ENCODE data around the gene ANKFY1. TPM values are rescaled to one million over a fixed set of nuclear protein-coding genes. Genes with fewer than 3 reads are reported as not detected.

The ANKFY1 gene
- total RNA-seq, 4 donors from 2014 or later: 53.0 to 69.9 (median 54.7) TPM

GRCh38 chr17:4177806-4178205 is 86.0 kb downstream of the ANKFY1 start:
- H3K36me3 ChIP-seq: peaks cover 0 to 89% (median 38%) of the 10 kb centered on the region in 4 donors
- no peak for TF ChIP-seq CTCF (IDR thresholded peaks at IDR 0.05)
- no peak for TF ChIP-seq EP300 (IDR thresholded peaks at IDR 0.05; ENCODE audit: low read depth)
- TF ChIP-seq POLR2AphosphoS5 (IDR thresholded peaks at IDR 0.05): no peak
- no peak for TF ChIP-seq POLR2A (IDR thresholded peaks at IDR 0.05)
- no peak for DNase-seq
- no peak overlapping the region for H3K4me3 ChIP-seq
- no peak overlapping the region for H3K27ac ChIP-seq
- WGBS, 2 donors (ENCODE audit: low coverage in 1 of 2): 95% methylated on average over 21 of the region's 21 CpGs; no CpG with 5 or more reads in 1 of the 2 donors
- no peaks in the 10 kb centered on the region for H3K9me3 ChIP-seq
- intact Hi-C loops (cut with DNase I; ENCODE audit: low total_unique reads): no loop called here
- no peaks in the 10 kb centered on the region for H3K27me3 ChIP-seq
- in situ Hi-C loops (cut with MboI; ENCODE audit: low pct_ligation_motif_present in 1 of 4, low pct_unique_long_range_greater_than_20kb in 1 of 4, low sequenced_read_pairs in 3 of 4): no loop called here
- no peaks in the 10 kb centered on the region for H3K4me1 ChIP-seq

DNA sequence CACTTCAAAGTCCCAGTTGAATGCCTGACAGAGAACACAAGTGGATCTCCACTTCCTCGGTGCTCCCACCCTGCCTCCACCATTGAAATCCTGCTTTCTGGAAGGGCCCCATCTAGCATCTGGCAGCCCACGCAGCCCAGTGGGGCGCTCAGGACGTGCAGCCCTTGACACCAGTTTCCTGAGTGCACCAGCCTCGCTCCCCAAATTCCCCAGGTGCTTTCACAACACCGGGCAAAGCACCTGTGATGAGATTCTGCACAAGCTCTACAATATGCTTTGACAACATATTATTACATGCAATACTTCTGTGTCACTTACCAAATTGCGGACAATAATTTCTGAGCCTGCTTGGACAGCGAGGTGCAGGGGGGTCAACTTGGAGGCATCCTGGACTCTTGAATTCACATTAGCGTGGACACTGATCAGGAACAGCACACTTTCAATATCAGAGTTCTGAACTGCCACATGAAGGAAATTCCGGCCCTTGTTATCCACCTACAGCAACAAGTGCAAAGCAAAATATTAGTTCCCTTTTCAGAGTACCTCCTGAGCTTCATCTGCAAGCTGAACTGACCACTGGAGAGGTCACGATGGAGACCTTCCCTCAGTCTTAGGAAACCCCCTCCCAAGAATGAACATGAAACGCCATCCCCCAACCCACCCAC is 86.8 kb downstream of the ANKFY1 start:
- in situ Hi-C loops (cut with MboI; ENCODE audit: low pct_ligation_motif_present in 1 of 4, low pct_unique_long_range_greater_than_20kb in 1 of 4, low sequenced_read_pairs in 3 of 4): no loop called here
- peak overlapping the region in 1 of 4 donors; percentile 39 for H3K27ac ChIP-seq
- no peak for DNase-seq
- H3K36me3 ChIP-seq: peaks cover 0 to 90% (median 41%) of the 10 kb centered on the region in 4 donors
- no peaks in the 10 kb centered on the region for H3K9me3 ChIP-seq
- no peaks in the 10 kb centered on the region for H3K27me3 ChIP-seq
- intact Hi-C loops (cut with DNase I; ENCODE audit: low total_unique reads): no loop called here
- no peak overlapping the region for H3K4me3 ChIP-seq
- TF ChIP-seq CTCF (IDR thresholded peaks at IDR 0.05): no peak
- TF ChIP-seq EP300 (IDR thresholded peaks at IDR 0.05; ENCODE audit: low read depth): no peak
- TF ChIP-seq POLR2AphosphoS5 (IDR thresholded peaks at IDR 0.05): no peak
- TF ChIP-seq POLR2A (IDR thresholded peaks at IDR 0.05): no peak
- WGBS, 2 donors (ENCODE audit: low coverage in 1 of 2): 60 to 88% methylated on average over 1 to 12 of the region's 12 CpGs
- H3K4me1 ChIP-seq: no peaks in the 10 kb centered on the region

DNA sequence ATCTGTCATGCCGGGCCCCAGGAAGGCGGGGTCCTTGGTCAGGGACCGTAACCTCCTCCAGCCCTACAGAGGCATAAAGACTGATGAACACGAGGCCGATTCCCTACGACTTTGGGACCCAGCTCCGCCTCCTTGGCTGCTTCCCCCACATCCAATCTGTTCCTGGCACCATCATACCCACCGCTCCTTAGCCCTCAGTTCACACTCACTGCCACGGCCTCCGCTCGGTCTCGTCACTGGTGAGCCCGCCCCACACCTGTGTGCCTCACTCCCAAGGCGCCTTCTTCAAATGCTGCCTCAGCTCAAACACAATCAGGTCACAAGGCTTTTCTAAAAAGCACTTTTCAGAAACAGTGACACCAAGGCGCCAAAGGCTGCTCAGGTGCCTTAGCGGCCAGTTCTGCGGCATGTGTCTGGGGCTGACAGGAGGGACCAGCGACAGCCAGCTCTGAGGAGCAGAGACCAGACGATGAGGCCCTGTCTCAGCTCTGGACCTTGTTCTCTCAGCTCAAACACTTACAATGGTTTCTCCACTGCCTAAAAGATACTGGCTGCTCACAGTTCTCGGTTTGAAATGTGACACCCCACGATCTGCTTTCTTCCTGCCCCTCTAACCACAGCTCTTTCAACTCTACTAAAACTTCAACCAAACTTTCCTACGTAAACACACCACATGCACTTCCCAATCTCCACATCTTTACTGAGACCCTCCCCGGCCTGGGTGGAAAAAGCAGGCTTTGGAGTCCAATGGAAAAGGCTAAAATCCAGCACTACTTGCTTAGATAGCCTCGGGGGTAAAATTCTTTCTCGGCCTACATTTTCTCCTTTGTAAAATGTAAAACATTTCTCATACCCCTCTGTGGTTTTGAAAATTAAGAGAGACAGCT is 87.6 kb downstream of the ANKFY1 start:
- no peak overlapping the region for H3K4me3 ChIP-seq
- 84 to 98% methylated on average over 6 to 25 of the region's 25 CpGs for WGBS, 2 donors (ENCODE audit: low coverage in 1 of 2)
- H3K36me3 ChIP-seq: peaks cover 0 to 90% (median 42%) of the 10 kb centered on the region in 4 donors
- no peaks in the 10 kb centered on the region for H3K4me1 ChIP-seq
- TF ChIP-seq EP300 (IDR thresholded peaks at IDR 0.05; ENCODE audit: low read depth): no peak
- TF ChIP-seq POLR2AphosphoS5 (IDR thresholded peaks at IDR 0.05): no peak
- TF ChIP-seq POLR2A (IDR thresholded peaks at IDR 0.05): no peak
- no peak for TF ChIP-seq CTCF (IDR thresholded peaks at IDR 0.05)
- intact Hi-C loops (cut with DNase I; ENCODE audit: low total_unique reads): no loop called here
- DNase-seq: no peak
- H3K27ac ChIP-seq: peak overlapping the region in 3 of 4 donors; percentile 5 to 39 (median 28)
- no peaks in the 10 kb centered on the region for H3K9me3 ChIP-seq
- in situ Hi-C loops (cut with MboI; ENCODE audit: low pct_ligation_motif_present in 1 of 4, low pct_unique_long_range_greater_than_20kb in 1 of 4, low sequenced_read_pairs in 3 of 4): no loop called here
- H3K27me3 ChIP-seq: no peaks in the 10 kb centered on the region

GRCh38 chr17:4174556-4174955 is 89.2 kb downstream of the ANKFY1 start:
- Histone ChIP-seq H3K27ac (no peak overlapping the region), H3K4me1 (no peaks in the 10 kb centered on the region), H3K27me3 (no peaks in the 10 kb centered on the region), H3K36me3 (peaks cover 0 to 94% (median 44%) of the 10 kb centered on the region in 4 donors), H3K9me3 (no peaks in the 10 kb centered on the region), H3K4me3 (no peak overlapping the region)
- intact Hi-C loops (cut with DNase I; ENCODE audit: low total_unique reads) (no loop called here), in situ Hi-C loops (cut with MboI; ENCODE audit: low pct_ligation_motif_present in 1 of 4, low pct_unique_long_range_greater_than_20kb in 1 of 4, low sequenced_read_pairs in 3 of 4) (no loop called here)
- no peak for DNase-seq
- WGBS, 2 donors (ENCODE audit: low coverage in 1 of 2): 83% methylated on average over 3 of the region's 3 CpGs; no CpG with 5 or more reads in 1 of the 2 donors
- no peak for TF ChIP-seq EP300 (IDR thresholded peaks at IDR 0.05; ENCODE audit: low read depth)
- TF ChIP-seq POLR2AphosphoS5 (IDR thresholded peaks at IDR 0.05): no peak
- TF ChIP-seq POLR2A (IDR thresholded peaks at IDR 0.05): no peak
- no peak for TF ChIP-seq CTCF (IDR thresholded peaks at IDR 0.05)
